Uterus (tissue), 4 donors: ENCODE results near the gene CYGB. TPM values are rescaled to one million over a fixed set of nuclear protein-coding genes. Genes with fewer than 3 reads are reported as not detected.

ENCODE experiments used
- DNase-seq, 2 donors: peaks; one replicate each; pipeline ENCODE4 v3.0.0-alpha.2; 2019 to 2020
- H3K27ac ChIP-seq, 2 donors: fragments of 200-600 bp; sonication (generic); 1 replicate in 1 of 2; 2 replicates in 1 of 2; pipeline ENCODE4 v1.5.1; 2016 to 2018
- H3K27me3 ChIP-seq, 2 donors: fragments of 200-600 bp; sonication (generic); one replicate each; pipeline ENCODE4 v1.5.1; 2018 to 2019; ENCODE audit warnings: control low read depth in 1 of 2
- H3K36me3 ChIP-seq, 2 donors: fragments of 200-600 bp; sonication (generic); one replicate each; pipeline ENCODE4 v1.5.1; 2019; ENCODE audit warnings: control low read depth in 1 of 2
- H3K4me1 ChIP-seq, 2 donors: fragments of 200-600 bp; sonication (generic); one replicate each; pipeline ENCODE4 v1.5.1; 2018 to 2019; ENCODE audit warnings: control low read depth in 1 of 2
- H3K4me3 ChIP-seq, 2 donors: fragments of 200-600 bp; sonication (generic); 1 replicate in 1 of 2; 2 replicates in 1 of 2; pipeline ENCODE4 v1.5.1; 2018 to 2019; ENCODE audit warnings: mild to moderate bottlenecking in 1 of 2
- H3K9me3 ChIP-seq, 2 donors: fragments of 200-600 bp; sonication (generic); one replicate each; pipeline ENCODE4 v1.5.1; 2019; ENCODE audit warnings: control low read depth in 1 of 2
- POLR2A ChIP-seq, 2 donors: fragments of 450-650 bp; IDR thresholded peaks; one replicate each; pipeline ENCODE4 v1.6.1; 2016; ENCODE audit warnings: antibody characterized with exemption in 2 of 2, mild to moderate bottlenecking in 1 of 2, moderate library complexity in 1 of 2
- intact Hi-C: fragments of 100-400 bp; cut with DNase I; formaldehyde crosslinking; loops from one replicate; pipeline ENCODE4 v1.15.1; 2023; ENCODE audit warnings: low total_unique reads
- total RNA-seq, 4 donors: library from RNA; depleted of rRNA in 3 of 4; stranded (reverse); fragments of >200 nt in 3 of 4; gene quantifications; one replicate each; pipeline versions ENCODE4 v1.1.0 to v1.2.4, GENCODE V29; 2014 to 2023
- TF ChIP-seq, protein P1 (sequence below), 4 experiments: fragments of 200-600 bp in 2 of 4; fragments of 450-650 bp in 2 of 4; sonication (generic) in 2 of 4; IDR thresholded peaks; one replicate each; pipeline ENCODE4 v1.5.1; 2016 to 2019; ENCODE audit warnings: antibody characterized with exemption in 4 of 4, mild to moderate bottlenecking in 2 of 4, moderate library complexity in 1 of 4
- donor health status: DM: yes; HTN: yes; CAD: no.

Gene CYGB
- total RNA-seq, 4 donors from 2014 or later, result 7.8 to 33.2 (median 19.8) TPM

DNA sequence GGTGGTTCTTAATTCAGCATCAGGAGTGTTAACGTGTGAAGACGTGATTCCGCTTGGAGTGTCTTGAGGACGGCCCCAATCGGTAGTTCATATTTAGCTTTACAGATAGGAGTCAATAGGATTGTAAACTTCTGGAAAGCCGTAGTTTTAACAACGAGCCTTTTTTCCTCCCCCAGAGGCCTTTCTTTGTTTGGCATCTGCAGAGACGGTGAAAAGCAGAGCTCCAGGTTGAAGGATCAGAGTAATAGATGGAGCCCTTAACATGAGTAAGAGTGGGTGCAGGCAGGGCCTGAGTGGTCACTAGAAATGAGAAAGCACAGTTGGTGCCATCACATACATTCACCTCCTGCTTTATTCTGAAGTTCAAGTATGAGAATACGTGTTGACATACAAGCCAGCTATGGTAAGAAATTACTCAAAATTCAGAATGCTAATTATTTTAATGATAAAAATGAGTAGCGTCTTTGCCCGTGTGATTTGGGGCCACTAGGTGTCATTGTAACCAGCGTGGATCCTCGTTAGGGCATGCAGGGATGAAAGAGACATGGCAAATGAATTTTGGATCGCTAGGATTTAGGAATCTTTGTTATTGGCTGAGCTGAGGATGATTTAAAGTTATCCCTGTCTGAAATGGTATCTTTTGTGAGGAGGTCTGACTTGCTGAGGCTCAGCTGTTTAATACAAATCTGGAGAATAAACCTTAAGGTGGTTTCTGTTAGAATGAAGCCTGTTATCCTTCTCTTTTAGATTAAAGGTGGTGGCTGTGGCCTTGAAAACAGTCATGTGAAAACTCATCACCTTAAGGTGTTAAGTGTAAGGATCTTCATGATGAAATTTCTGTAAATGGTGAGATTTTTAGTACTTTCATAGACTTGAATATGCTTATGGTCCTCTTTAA, 20.9 kb upstream of the CYGB start:
- H3K27ac ChIP-seq, result peak overlapping the region; percentile 83 to 87
- H3K36me3 ChIP-seq, result no peaks in the 10 kb centered on the region
- no peaks in the 10 kb centered on the region for H3K9me3 ChIP-seq
- peak overlapping the region; percentile 67 to 77 for H3K4me3 ChIP-seq
- H3K4me1 ChIP-seq, result peaks cover 5 to 13% of the 10 kb centered on the region in 2 donors
- no peaks in the 10 kb centered on the region for H3K27me3 ChIP-seq
- DNase-seq, result no peak
- TF ChIP-seq POLR2A (IDR thresholded peaks at IDR 0.05), result no peak
- TF ChIP-seq, protein P1, sequence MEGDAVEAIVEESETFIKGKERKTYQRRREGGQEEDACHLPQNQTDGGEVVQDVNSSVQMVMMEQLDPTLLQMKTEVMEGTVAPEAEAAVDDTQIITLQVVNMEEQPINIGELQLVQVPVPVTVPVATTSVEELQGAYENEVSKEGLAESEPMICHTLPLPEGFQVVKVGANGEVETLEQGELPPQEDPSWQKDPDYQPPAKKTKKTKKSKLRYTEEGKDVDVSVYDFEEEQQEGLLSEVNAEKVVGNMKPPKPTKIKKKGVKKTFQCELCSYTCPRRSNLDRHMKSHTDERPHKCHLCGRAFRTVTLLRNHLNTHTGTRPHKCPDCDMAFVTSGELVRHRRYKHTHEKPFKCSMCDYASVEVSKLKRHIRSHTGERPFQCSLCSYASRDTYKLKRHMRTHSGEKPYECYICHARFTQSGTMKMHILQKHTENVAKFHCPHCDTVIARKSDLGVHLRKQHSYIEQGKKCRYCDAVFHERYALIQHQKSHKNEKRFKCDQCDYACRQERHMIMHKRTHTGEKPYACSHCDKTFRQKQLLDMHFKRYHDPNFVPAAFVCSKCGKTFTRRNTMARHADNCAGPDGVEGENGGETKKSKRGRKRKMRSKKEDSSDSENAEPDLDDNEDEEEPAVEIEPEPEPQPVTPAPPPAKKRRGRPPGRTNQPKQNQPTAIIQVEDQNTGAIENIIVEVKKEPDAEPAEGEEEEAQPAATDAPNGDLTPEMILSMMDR (IDR thresholded peaks at IDR 0.05), result peak; percentile 27 to 47 (median 38)
- intact Hi-C loops, result loop anchor here (10.0 kb wide), 1 partner anchor 156 kb away; the partner anchor contains the start of gene MXRA7

DNA sequence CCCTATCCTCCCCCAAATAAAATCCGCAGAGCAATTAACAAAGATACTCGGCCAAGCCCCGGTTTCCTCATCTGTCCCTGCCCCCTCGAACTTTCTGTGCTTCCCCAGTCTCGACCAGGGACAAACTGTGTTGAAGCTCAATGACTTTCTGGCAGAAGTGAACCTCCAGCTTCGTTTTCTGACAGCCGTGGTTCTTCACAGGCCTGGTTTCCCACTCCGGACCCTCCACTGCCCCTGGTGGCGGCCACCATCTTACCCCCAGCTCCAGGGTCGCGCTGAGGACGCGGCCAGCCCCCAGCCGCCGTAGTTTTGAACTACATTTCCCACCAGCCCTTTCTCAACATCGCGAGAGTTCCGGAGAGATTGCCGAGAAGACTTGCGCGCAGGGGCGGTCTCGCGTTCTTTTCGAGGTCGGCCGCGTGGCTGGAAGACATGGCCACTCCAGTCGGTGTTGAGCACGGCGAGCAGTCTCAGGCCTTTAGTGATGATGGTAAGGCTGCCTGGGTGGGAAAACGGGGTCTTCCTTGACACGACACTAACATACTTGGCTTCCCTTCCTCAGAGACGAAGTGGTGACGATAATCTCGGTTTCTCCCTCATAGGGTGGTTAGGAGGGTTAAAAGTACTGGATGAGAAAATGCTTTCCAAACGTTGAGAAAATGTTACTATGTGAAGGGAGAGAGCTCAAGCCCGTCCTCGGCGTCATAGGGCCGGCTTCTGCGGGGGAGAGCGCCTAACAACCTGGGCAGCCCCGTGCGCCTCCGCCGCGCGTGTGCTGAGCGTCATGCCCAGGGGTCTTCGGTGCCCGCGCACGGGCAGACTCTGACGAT, 20.1 kb upstream of the CYGB start:
- Histone ChIP-seq H3K27me3 (no peaks in the 10 kb centered on the region), H3K9me3 (no peaks in the 10 kb centered on the region), H3K27ac (peak overlapping the region; percentile 83 to 87), H3K4me1 (peaks cover 5 to 13% of the 10 kb centered on the region in 2 donors), H3K36me3 (no peaks in the 10 kb centered on the region), H3K4me3 (peak overlapping the region; percentile 67 to 77)
- intact Hi-C loops, result loop anchor here (10.0 kb wide), 1 partner anchor 157 kb away; the partner anchor contains the start of gene MXRA7
- peak; percentile 93 to 95 for DNase-seq
- peak; percentile 73 to 78 for TF ChIP-seq POLR2A (IDR thresholded peaks at IDR 0.05)
- TF ChIP-seq, protein P1 (IDR thresholded peaks at IDR 0.05), result peak; percentile 32 to 70 (median 41)

DNA sequence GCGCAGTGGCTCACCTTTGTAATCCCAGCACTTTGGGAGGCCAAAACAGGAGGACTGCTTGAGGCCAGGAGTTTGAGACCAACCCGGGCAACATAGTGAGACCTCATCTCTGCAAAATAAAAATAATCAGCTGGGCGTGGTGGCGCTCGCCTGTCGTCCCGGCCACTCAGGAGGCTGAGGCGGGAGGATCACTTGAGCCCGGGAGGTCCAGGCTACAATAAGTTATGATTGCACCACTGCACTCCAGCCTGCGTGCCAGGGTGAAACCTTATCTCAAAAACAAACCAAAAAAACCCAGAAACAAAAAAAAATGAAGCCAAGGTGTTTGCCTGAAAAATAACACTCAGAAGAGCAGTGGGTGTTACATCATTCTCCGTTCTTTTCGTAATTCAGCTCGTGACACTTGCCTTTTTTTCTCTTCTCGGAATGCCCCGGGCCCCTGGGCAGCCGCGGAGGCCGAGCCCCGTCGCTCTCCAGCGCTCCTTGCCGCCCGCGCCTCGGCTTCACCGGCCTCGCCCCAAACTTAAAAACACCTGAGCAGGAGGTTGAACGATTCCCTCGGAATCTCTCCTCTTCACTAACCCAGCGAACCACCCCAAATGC, 19.4 kb upstream of the CYGB start:
- no peaks in the 10 kb centered on the region for H3K9me3 ChIP-seq
- intact Hi-C loops, result loop anchor here (10.0 kb wide), 1 partner anchor 158 kb away; the partner anchor contains the start of gene MXRA7
- peak overlapping the region; percentile 83 to 87 for H3K27ac ChIP-seq
- peaks cover 5 to 11% of the 10 kb centered on the region in 2 donors for H3K4me1 ChIP-seq
- H3K36me3 ChIP-seq, result no peaks in the 10 kb centered on the region
- DNase-seq, result no peak
- H3K4me3 ChIP-seq, result peak overlapping the region; percentile 67 to 77
- no peaks in the 10 kb centered on the region for H3K27me3 ChIP-seq
- TF ChIP-seq, protein P1 (IDR thresholded peaks at IDR 0.05), result no peak
- no peak for TF ChIP-seq POLR2A (IDR thresholded peaks at IDR 0.05)

DNA sequence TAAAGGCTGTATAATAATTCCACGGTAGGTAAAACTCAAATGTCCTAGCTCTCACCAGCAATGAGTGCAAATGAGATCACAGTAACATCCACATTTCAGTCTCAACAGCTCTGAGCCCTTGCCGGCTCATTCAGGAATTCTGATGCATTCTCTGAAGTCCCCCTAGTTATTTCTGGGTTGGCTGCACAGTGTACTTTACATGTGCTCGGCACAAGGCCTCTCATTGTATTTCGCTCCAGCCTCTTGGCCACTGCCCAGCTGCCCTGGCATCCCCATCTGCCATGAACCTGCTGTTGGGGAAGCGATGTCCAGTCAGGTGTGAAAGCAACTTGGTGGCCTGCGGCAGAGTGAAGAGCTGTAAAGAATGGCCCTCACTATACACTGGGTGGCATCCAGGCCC, 16.6 kb upstream of the CYGB start:
- no peak overlapping the region for H3K4me3 ChIP-seq
- no peak for DNase-seq
- H3K36me3 ChIP-seq, result no peaks in the 10 kb centered on the region
- peaks cover 0 to 3% of the 10 kb centered on the region in 2 donors for H3K4me1 ChIP-seq
- H3K27me3 ChIP-seq, result no peaks in the 10 kb centered on the region
- intact Hi-C loops, result loop anchor here (10.0 kb wide), 1 partner anchor 161 kb away; the partner anchor contains the start of gene MXRA7
- no peaks in the 10 kb centered on the region for H3K9me3 ChIP-seq
- TF ChIP-seq, protein P1 (IDR thresholded peaks at IDR 0.05), result no peak
- TF ChIP-seq POLR2A (IDR thresholded peaks at IDR 0.05), result no peak
- no peak overlapping the region for H3K27ac ChIP-seq
